Caco-2 (cell line): Measurements from ENCODE around the gene BACH2. TPM values are rescaled to one million over a fixed set of nuclear protein-coding genes. Genes with fewer than 3 reads are reported as not detected.

Experiments
- BruUV-seq: library from RNA; stranded (reverse); fragments of 400-500 nt; replicated peaks from 2 replicates; lab custom pipeline; 2021; lab: Mats Ljungman, UMichigan
- CTCF ChIA-PET: fragments of 300-600 bp; sonication (Branson Sonifier 250); formaldehyde crosslinking; loops from one replicate; lab custom pipeline; 2022; ENCODE audit warnings: antibody characterized with exemption; lab: Charles Lee
- POLR2A ChIA-PET: fragments of 300-600 bp; sonication (Branson Sonifier 250); formaldehyde crosslinking; loops from one replicate; lab custom pipeline; 2022; ENCODE audit warnings: antibody characterized with exemption; lab: Charles Lee
- DNase-seq, 2 experiments: peaks; one replicate each; pipeline versions ENCODE4 v3.0.0 to v3.0.0-alpha.2; 2020 to 2022
- H3K27me3 ChIP-seq: replicated peaks from 2 replicates; pipeline ENCODE4 v1.6.0; 2011; ENCODE audit warnings: low read length; ENCODE audit not compliant: control insufficient read depth, insufficient read depth
- H3K36me3 ChIP-seq: 2 replicates; pipeline ENCODE4 v1.5.1; 2011; ENCODE audit warnings: low read length; ENCODE audit not compliant: control insufficient read depth, insufficient read depth
- H3K4me1 ChIP-seq: fragments of 250-450 bp; sonication (Bioruptor Pico); 2 replicates; pipeline ENCODE4 v1.5.1; 2020; ENCODE audit warnings: mild to moderate bottlenecking
- H3K4me3 ChIP-seq: 2 replicates; pipeline ENCODE4 v1.5.1; 2011; ENCODE audit warnings: low read depth, mild to moderate bottlenecking, control low read depth, low read length
- H3K9me3 ChIP-seq: fragments of 250-450 bp; sonication (Bioruptor Pico); 2 replicates; pipeline ENCODE4 v1.5.1; 2020; ENCODE audit warnings: mild to moderate bottlenecking, moderate library complexity
- H3K27ac Mint-ChIP-seq: one replicate; pipeline ENCODE4 v1.8.0; 2022; ENCODE audit warnings: mixed read lengths; ENCODE audit not compliant: unreplicated experiment
- H3K27me3 Mint-ChIP-seq: one replicate; pipeline ENCODE4 v1.8.0; 2022; ENCODE audit warnings: mixed read lengths; ENCODE audit not compliant: insufficient read depth, unreplicated experiment
- H3K36me3 Mint-ChIP-seq: one replicate; pipeline ENCODE4 v1.8.0; 2022; ENCODE audit warnings: mild to moderate bottlenecking, mixed read lengths; ENCODE audit not compliant: insufficient read depth, unreplicated experiment
- H3K4me1 Mint-ChIP-seq: one replicate; pipeline ENCODE4 v1.8.0; 2022; ENCODE audit warnings: low read depth, mixed read lengths; ENCODE audit not compliant: unreplicated experiment
- H3K4me3 Mint-ChIP-seq: one replicate; pipeline ENCODE4 v1.8.0; 2022; ENCODE audit warnings: mild to moderate bottlenecking, moderate library complexity, mixed read lengths; ENCODE audit not compliant: unreplicated experiment
- H3K9me3 Mint-ChIP-seq: one replicate; pipeline ENCODE4 v1.8.0; 2022; ENCODE audit warnings: mixed read lengths; ENCODE audit not compliant: unreplicated experiment
- CTCF ChIP-seq, 2 experiments: fragments of 200-600 bp in 1 of 2; IDR thresholded peaks; 1 replicate in 1 of 2; 2 replicates in 1 of 2; pipeline versions ENCODE4 v1.5.1 to v1.8.0; 2011 to 2022; ENCODE audit warnings: antibody characterized with exemption in 1 of 2, control low read depth in 1 of 2, inconsistent platforms in 1 of 2, low read depth in 1 of 2, low read length in 1 of 2, mild to moderate bottlenecking in 1 of 2, moderate library complexity in 1 of 2; ENCODE audit not compliant: insufficient read depth in 1 of 2, severe bottlenecking in 1 of 2, unreplicated experiment in 1 of 2
- intact Hi-C: fragments of 100-400 bp; cut with micrococcal nuclease; formaldehyde crosslinking; loops from one replicate; pipeline ENCODE4 v1.10.0; 2022; ENCODE audit not compliant: unreplicated experiment
- total RNA-seq: library from RNA; stranded (reverse); gene quantifications from 2 replicates; pipeline ENCODE4 v1.2.3, GENCODE V29; 2022

The BACH2 gene
- total RNA-seq, 1 experiment from 2014 or later: 0.43 TPM

DNA sequence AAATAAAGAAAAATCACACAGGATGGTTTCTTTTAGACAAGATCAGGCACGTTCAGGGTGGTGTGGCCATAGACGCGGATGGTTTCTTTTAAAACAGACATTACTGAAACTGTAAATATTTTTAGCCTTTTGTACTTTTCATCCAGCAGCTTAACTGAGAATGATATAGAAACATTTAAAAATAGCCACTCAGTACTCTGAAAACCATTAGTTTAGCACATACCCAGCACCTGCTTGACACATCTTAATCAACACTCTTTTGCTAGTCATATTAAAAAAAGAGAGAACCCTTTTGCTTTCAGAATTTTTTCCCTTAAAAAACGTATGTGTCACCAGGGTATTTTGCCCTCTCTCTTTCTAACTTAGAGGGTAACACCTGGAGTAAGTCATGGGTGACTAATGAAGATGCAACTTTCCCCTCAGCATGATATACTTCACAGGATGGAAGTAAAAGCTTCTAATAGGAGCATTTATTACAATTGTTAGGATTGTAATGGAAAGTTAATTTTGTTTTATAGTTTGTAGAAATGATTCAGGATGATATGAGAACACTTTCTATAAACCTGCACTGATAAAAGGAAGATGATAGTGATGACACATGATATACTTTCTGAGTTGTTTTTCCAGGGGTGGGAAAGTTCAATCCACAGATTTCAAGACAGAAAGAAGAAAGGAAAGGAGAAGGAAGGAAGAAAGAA, 45.2 kb downstream of the BACH2 start:
- ChIA-PET CTCF (interaction anchor here (0.7 kb wide), 1 partner anchor 33 kb away, joined by 3 read pairs; no protein-coding TSS in a partner anchor), POLR2A (no interaction called here)
- DNase-seq: no peak
- Mint-ChIP-seq H3K4me3 (no peak overlapping the region), H3K9me3 (no peaks in the 10 kb centered on the region), H3K27me3 (peaks cover 4% of the 10 kb centered on the region), H3K36me3 (no peaks in the 10 kb centered on the region), H3K27ac (no peak overlapping the region), H3K4me1 (no peaks in the 10 kb centered on the region)
- H3K9me3 ChIP-seq: no peaks in the 10 kb centered on the region
- no peak overlapping the region for H3K4me3 ChIP-seq
- no peaks in the 10 kb centered on the region for H3K27me3 ChIP-seq
- no TSS peak for BruUV-seq
- TF ChIP-seq CTCF (IDR thresholded peaks at IDR 0.05; ENCODE audit: insufficient read depth in 1 of 2, low read depth in 1 of 2, low read length in 1 of 2, severe bottlenecking in 1 of 2, unreplicated experiment in 1 of 2): no peak
- intact Hi-C loops: no loop called here
- H3K4me1 ChIP-seq: no peaks in the 10 kb centered on the region
- no peaks in the 10 kb centered on the region for H3K36me3 ChIP-seq

DNA sequence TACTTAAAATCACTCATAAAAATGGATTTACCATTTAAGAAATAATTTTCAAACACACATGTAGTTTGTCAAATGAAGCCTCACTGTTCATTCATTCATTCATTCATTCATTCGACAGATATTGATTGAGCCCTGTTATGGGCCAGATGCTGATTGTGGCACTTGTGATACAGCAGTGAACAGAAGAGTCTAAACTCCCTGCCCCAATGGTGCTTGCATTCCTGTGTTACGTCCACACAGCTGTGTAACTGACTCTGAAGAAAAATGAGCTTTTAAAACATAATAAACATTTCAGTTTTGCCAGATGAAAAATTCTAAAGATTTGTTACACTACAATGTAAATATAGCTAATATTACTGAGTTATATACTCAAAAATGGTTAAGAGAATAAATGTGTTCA, 46.2 kb downstream of the BACH2 start:
- H3K4me3 ChIP-seq: no peak overlapping the region
- POLR2A ChIA-PET: no interaction called here
- H3K27me3 ChIP-seq: no peaks in the 10 kb centered on the region
- no peak overlapping the region for H3K4me3 Mint-ChIP-seq
- peaks cover 4% of the 10 kb centered on the region for H3K27me3 Mint-ChIP-seq
- no peaks in the 10 kb centered on the region for H3K4me1 Mint-ChIP-seq
- no peaks in the 10 kb centered on the region for H3K36me3 ChIP-seq
- CTCF ChIA-PET: no interaction called here
- H3K4me1 ChIP-seq: no peaks in the 10 kb centered on the region
- no peak for TF ChIP-seq CTCF (IDR thresholded peaks at IDR 0.05; ENCODE audit: insufficient read depth in 1 of 2, low read depth in 1 of 2, low read length in 1 of 2, severe bottlenecking in 1 of 2, unreplicated experiment in 1 of 2)
- no TSS peak for BruUV-seq
- no peak overlapping the region for H3K27ac Mint-ChIP-seq
- no peaks in the 10 kb centered on the region for H3K9me3 ChIP-seq
- H3K36me3 Mint-ChIP-seq: no peaks in the 10 kb centered on the region
- intact Hi-C loops: no loop called here
- no peaks in the 10 kb centered on the region for H3K9me3 Mint-ChIP-seq
- no peak for DNase-seq

DNA sequence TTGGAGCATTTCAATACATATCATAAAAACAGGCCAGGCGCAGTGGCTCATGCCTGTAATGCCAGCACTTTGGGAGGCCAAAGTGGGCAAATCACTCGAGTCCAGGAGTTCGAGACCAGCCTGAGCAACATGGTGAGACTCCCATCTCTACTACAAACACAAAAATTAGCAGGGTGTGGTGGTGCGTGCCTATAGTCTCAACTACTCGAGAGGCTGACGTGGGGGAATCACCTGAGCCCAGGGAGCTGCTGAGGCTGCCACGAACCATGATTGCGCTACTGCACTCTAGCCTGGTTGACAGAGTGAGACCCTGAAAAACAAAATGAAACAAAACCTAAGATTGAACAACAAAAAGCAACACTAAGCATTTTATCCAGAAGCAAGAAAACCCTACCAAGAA, 47.2 kb downstream of the BACH2 start:
- H3K4me3 Mint-ChIP-seq: no peak overlapping the region

More for the DNA sequence above, 47.2 kb downstream of the BACH2 start:
- Histone ChIP-seq H3K4me1 (no peaks in the 10 kb centered on the region), H3K4me3 (no peak overlapping the region), H3K36me3 (no peaks in the 10 kb centered on the region), H3K27me3 (no peaks in the 10 kb centered on the region), H3K9me3 (no peaks in the 10 kb centered on the region)
- H3K9me3 Mint-ChIP-seq: no peaks in the 10 kb centered on the region
- no TSS peak for BruUV-seq
- no peak overlapping the region for H3K27ac Mint-ChIP-seq
- no peaks in the 10 kb centered on the region for H3K36me3 Mint-ChIP-seq
- H3K27me3 Mint-ChIP-seq: peaks cover 4% of the 10 kb centered on the region
- DNase-seq: no peak
- no peaks in the 10 kb centered on the region for H3K4me1 Mint-ChIP-seq
- ChIA-PET POLR2A (no interaction called here), CTCF (no interaction called here)
- no peak for TF ChIP-seq CTCF (IDR thresholded peaks at IDR 0.05; ENCODE audit: insufficient read depth in 1 of 2, low read depth in 1 of 2, low read length in 1 of 2, severe bottlenecking in 1 of 2, unreplicated experiment in 1 of 2)
- intact Hi-C loops: no loop called here
